Measurements from ENCODE around the gene RABL6. TPM values are rescaled to one million over a fixed set of nuclear protein-coding genes. Genes with fewer than 3 reads are reported as not detected.
"Not testable (repeated sequence)": the region's sequence is repeated elsewhere in the genome, so short reads cannot be mapped to it uniquely, and the experiment has no call there.

RABL6 gene
- total RNA-seq, 1 donor from 2014 or later: 90.2 TPM

- no peak for DNase-seq (ENCODE audit: extremely low read depth, low read depth, low spot score)
Measured at GRCh38 chr9:136775191-136775590, 32.6 kb upstream of the RABL6 start.

- DNase-seq (ENCODE audit: extremely low read depth, low read depth, low spot score): no peak
Measured at GRCh38 chr9:136776947-136777346, 30.8 kb upstream of the RABL6 start.

DNA sequence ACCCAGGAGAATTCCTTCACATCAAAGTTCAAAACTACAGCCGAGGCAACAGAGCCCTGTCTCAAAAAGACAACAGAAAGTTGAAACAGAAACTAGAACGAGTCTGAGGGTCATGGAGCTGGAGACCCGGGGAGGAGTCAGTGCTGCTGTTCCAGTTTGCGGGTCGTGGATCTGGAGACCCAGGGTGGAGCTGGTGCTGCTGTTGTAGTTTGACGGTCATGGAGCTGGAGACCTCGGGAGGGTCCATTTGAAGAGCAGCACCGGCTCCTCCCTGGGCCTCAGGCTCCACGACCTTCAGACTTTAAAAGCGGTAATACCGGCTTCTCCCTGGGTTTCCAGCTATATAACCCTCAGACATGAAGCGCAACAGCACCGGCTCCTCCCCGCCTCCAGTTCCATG, 30.4 kb upstream of the RABL6 start:
- DNase-seq (ENCODE audit: extremely low read depth, low read depth, low spot score): no peak

- DNase-seq (ENCODE audit: extremely low read depth, low read depth, low spot score): no peak
Measured at GRCh38 chr9:136779808-136780207, 27.9 kb upstream of the RABL6 start.

DNA sequence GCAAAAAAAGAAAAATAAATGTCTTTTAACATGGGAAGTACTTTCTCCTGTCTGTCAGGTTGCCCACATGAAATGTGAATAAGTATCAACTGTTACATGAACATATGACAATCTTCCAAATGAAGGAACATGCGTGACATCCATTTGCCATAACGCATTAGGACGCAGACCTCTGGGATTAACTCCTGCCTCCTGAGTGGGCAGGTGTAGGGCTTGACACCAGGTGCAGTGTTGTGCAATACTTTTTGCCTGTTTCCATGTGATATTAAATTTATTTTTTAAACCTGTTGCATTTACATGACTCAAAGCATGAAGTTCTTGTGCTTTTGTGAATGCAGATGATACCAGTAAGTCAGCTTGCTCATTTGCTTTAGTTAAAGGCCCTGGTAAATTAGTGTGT, 25.3 kb upstream of the RABL6 start:
- DNase-seq (ENCODE audit: extremely low read depth, low read depth, low spot score): no peak

- no peak for DNase-seq (ENCODE audit: extremely low read depth, low read depth, low spot score)
Measured at GRCh38 chr9:136784249-136784996, 23.3 kb upstream of the RABL6 start.

DNA sequence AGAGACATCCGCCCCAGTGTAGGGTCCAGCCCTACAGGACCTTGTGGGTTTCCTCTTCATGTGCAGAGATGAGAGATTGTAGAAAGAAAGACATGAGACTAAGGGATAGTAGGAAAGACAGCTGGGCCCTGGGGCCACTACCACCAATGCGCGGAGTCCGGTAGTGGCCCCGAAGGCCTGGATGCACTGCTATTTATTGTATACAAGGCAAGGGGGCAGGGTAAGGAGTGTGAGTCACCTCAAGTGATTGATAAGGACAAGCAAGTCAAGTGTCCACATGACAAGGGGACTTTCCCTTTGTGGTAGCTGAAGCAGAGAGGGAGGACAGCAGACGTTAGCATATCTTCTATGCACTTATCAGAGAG, 22.8 kb upstream of the RABL6 start:
- no peak for DNase-seq (ENCODE audit: extremely low read depth, low read depth, low spot score)

DNA sequence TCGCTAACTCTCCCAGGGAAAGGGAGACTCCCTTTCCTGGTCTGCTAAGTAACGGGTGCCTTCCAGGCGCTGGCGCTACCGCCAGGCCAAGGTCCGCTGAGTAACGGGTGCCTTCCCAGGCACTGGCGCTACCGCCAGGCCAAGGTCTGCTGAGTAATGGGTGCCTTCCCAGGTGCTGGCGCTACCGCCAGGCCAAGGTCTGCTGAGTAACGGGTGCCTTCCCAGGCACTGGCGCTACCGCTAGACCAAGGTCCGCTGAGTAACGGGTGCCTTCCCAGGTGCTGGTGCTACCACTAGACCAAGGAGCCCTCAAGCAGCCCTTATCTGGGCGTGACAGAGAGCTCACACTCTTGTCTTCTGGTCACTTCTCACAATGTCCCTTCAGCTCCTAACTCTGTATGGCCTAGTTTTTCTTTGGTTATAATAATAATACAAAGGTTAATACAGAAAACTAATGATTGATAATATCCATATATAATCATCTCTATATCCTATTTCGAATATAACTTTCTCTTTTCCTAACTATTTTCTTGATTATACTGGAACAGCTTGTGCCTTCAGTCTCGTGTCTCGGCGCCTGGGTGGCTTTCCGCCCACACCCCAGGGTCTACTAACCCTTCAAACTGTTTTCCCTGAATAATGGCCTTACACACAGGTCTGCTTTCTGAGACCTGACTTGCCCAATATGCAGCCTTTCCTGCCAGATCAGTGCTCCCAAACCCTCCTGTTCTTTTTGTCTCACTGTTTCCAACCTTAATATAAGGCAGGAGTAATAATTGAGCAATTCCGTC, 22.0 kb upstream of the RABL6 start:
- not testable (repeated sequence) for DNase-seq (ENCODE audit: extremely low read depth, low read depth, low spot score)

DNA sequence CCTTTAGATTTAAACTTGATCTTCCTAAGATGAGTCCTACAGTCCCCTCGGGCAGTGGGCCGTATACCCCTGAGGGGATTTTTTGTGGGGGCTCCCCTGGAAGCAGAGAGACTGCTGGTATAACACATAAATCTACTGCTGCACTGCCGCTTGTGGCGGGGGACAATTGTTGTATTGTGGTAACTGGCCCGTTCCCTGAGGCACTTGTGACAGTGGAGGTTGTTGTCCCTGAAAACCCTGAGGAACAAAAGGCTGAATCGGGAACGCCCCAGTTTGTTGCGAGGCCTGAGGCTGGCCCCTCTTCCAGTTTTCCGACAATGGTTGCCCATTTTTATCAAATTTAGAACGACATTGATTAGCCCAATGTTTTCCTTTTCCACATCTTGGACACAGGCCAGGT, 21.3 kb upstream of the RABL6 start:
- DNase-seq (ENCODE audit: extremely low read depth, low read depth, low spot score): no peak

DNA sequence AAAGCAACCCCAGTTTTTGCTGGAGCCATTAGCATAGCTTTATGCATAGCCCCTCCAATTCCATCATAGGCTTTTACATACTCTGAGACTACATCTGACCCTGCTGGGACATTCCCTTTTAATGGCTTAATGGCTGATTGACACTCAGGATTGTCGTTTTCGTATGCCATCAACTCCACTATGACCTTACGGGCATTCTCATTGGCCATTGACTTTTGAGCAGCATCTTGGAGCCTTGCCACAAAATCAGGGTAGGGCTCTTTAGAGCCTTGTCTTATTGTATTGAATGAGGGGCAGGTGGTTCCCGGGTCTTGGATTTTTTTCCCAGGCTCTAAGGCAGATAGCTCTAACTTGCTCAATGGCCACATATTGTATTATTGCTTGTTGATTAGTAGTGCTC, 20.8 kb upstream of the RABL6 start:
- not testable (repeated sequence) for DNase-seq (ENCODE audit: extremely low read depth, low read depth, low spot score)

DNA sequence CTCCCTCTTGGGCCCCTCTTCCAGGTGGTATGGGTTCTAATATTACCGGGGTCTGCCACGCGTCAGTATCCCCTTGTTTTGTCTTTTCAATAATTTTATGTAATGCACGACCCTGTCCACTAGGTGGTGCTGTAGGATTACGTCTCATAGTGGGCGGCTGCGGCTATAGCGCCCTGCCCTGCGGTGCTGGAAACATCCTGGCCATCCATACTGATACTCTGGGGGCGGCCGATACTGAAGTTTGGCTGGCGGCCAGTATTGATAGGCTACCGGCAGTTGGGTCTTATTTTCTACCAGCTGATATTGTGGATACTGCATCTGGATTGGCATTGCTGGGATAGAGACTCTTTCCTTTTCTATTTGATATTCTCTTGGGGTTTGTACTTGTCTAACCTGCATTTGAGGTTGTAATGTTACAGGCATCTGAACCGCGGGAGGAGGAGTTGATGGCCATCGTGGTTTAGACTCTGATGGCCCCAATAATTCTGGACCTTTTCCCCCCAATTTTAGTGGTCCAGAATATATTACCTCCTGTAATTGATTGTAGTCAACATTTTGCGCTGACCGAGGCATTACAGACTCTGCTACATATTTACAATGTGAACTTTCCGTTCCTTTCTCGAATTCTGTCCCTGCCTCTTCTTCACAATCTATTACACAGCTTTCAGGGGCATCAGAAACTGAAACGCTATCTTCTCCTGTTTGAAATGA, 19.9 kb upstream of the RABL6 start:
- no peak for DNase-seq (ENCODE audit: extremely low read depth, low read depth, low spot score)

DNA sequence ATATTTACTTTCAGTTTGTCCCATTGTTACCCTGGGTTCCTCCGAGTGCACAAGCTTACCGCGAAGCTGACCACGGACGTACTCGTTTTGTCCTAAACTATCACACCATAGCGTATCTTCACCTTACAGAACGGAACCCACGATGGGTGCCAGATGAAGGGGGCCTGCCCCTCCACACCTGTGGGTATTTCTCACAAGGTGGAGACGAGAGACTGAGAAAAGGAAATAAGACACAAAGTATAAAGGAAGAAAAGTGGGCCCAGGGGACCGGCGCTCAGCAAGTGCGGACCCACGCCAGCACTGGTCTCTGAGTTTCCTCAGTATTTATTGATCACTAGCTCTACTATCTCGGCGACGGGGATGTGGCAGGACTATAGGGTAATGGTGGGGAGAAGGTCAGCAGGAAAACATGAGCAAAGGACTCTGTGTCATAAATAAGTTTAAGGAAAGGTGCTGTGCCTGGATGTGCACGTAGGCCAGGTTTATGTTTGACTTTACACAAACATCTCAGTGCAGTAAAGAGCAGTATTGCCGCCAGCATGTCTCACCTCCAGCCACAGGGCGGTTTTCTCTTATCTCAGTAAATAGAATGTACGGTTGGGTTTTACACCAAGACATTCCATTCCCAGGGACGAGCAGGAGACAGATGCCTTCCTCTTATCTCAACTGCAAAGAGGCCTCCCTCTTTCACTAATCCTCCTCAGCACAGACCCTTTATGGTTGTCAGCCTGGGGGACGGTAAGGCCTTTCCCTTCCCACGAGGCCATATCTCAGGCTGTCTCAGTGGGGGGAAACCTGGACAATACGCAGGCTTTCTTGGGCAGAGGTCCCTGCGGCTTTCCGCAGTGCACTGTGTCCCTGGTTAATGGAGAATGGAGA, 18.9 kb upstream of the RABL6 start:
- DNase-seq (ENCODE audit: extremely low read depth, low read depth, low spot score): not testable (repeated sequence)

- DNase-seq (ENCODE audit: extremely low read depth, low read depth, low spot score): no peak
Measured at GRCh38 chr9:136789523-136789937, 18.2 kb upstream of the RABL6 start.

GRCh38 chr9:136790640-136791515, 16.9 kb upstream of the RABL6 start, which contains the start of gene TMEM141:
TMEM141 (plus strand) TSS chr9:136791344; CDS start chr9:136791371, 27 bp downstream.
- DNase-seq (ENCODE audit: extremely low read depth, low read depth, low spot score): peak; percentile 83

DNA sequence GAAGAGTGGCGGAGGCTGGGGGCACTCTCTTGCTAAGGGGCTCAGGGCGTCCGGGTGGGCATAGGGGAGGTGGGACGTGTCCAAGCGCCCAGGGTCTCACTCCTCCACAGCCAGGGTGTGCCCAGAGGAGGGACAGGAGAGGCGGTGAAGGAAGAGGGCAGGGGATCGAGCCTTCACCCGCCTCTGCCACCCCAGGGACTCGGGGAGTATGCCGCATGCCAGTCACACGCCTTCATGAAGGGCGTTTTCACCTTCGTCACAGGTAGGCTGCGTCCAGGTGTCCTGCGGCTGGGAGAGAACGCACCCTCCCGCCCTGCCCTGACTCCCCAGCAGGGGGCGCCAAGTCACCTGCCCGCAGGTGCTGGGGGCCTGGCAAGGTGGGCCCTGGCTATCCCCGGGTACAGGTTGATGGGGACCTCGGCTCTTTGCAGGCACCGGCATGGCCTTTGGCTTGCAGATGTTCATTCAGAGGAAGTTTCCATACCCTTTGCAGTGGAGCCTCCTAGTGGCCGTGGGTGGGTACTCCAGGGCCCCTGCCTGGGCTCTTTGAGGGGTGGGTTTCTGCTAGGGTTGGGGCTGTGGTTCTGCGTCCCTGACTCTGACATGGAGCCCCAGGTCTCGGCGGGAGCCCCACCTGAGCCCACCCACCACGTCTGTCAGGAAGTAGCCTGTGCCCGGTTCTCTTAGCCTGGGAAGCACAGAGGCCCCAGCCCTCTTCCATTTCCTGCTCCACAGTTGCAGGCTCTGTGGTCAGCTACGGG, 16.1 kb upstream of the RABL6 start:
- DNase-seq (ENCODE audit: extremely low read depth, low read depth, low spot score): no peak

GRCh38 chr9:136792321-136793085, 15.2 kb upstream of the RABL6 start:
- DNase-seq (ENCODE audit: extremely low read depth, low read depth, low spot score): no peak

DNA sequence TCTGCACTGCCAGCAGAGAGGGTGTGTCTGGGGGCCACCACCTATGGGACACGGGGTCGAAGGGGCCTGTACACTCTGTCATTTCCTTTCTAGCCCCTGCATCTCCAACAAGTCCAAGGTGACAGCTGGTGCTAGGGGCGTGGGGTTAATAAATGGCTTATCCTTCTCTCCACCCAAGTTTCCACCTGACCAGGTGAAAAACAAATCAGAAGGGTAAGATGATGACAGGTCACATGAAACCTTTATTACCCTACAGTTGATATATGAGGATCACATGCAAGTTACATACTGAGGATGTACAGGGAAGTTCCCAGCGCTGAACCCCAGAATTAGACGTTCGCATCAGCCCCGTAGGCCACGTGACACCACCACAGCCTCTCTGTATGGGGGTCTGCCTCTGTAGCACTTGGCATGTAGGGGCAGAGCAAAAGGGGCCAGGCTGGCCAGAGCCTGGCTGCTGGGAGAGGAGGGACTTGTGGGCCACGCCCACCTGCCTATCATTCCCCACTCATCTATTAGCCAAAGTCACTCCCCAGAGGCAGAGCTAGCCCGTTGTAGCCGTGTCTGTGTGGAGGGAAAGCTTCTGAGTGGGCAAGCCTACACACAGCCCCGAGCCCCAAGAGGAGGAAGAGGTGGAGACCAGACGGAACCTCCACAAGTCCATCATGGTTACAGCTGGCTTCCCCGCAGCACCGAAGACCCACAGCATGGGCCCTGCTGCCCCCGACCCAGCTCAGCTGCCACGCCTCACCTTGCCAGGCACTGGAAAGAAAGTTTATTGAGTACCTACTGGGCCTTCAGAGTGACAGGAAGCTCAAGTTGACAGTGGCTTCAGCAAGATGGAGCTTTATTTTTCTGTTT, 14.4 kb upstream of the RABL6 start:
- DNase-seq (ENCODE audit: extremely low read depth, low read depth, low spot score): no peak

Measured in glomerular endothelial cell (primary cell).